Upper lobe of right lung (tissue), 1 donor: ENCODE data around the gene FLT3. TPM values are rescaled to one million over a fixed set of nuclear protein-coding genes. Genes with fewer than 3 reads are reported as not detected.

ENCODE experiments used
- ATAC-seq: fragments of 200-7000 bp; cut with Tn5 transposase; one replicate; pipeline ENCODE4 v1.9.1; 2020; ENCODE audit warnings: mild to moderate bottlenecking, moderate library complexity
- DNase-seq: peaks from one replicate; pipeline ENCODE4 v3.0.0-alpha.2; 2020
- H3K27ac ChIP-seq: fragments of 200-600 bp; one replicate; pipeline ENCODE4 v1.8.0; 2022
- H3K27me3 ChIP-seq: fragments of 200-600 bp; one replicate; pipeline ENCODE4 v1.8.0; 2022; ENCODE audit warnings: mild to moderate bottlenecking
- H3K36me3 ChIP-seq: fragments of 200-600 bp; one replicate; pipeline ENCODE4 v1.8.0; 2022
- H3K4me1 ChIP-seq: fragments of 200-600 bp; one replicate; pipeline ENCODE4 v1.8.0; 2022
- H3K4me3 ChIP-seq: fragments of 200-600 bp; one replicate; pipeline ENCODE4 v1.8.0; 2022; ENCODE audit warnings: mild to moderate bottlenecking
- H3K9me3 ChIP-seq: fragments of 200-600 bp; one replicate; pipeline ENCODE4 v1.8.0; 2022
- CTCF ChIP-seq: fragments of 200-600 bp; IDR thresholded peaks from one replicate; pipeline ENCODE4 v1.8.0; 2022; ENCODE audit warnings: antibody characterized with exemption
- intact Hi-C: fragments of 100-400 bp; cut with DNase I; formaldehyde crosslinking; loops from one replicate; pipeline ENCODE4 v1.11.0; 2022
- total RNA-seq: library from RNA; stranded (reverse); fragmentation: NEBNext Ultra II Directional; extraction: Animal tissue kit (Norgen Biotek cat#: 25700); gene quantifications from one replicate; pipeline ENCODE4 v1.2.1, GENCODE V29; 2021
- donor health status: DM: no; HTN: yes; CAD: no; lungs with severe emphysema.

FLT3 gene
- total RNA-seq, 1 donor from 2014 or later, result 1.1 TPM

GRCh38 chr13:27980280-27980998 lies 119.9 kb downstream of the FLT3 start:
- Histone ChIP-seq H3K9me3 (no peaks in the 10 kb centered on the region), H3K4me1 (no peaks in the 10 kb centered on the region), H3K4me3 (no peak overlapping the region), H3K36me3 (no peaks in the 10 kb centered on the region), H3K27ac (no peak overlapping the region), H3K27me3 (peaks cover 90% of the 10 kb centered on the region)
- DNase-seq, result peak; percentile 33
- no peak for TF ChIP-seq CTCF
- ATAC-seq, result no peak
- intact Hi-C loops, result loop anchor here (10.0 kb wide), 1 partner anchor 606 kb away; no protein-coding TSS in a partner anchor

GRCh38 chr13:27979765-27980279 lies 120.6 kb downstream of the FLT3 start:
- DNase-seq (peak; percentile 35), ATAC-seq (no peak)
- Histone ChIP-seq H3K27ac (no peak overlapping the region), H3K27me3 (peaks cover 93% of the 10 kb centered on the region), H3K9me3 (no peaks in the 10 kb centered on the region), H3K4me1 (no peaks in the 10 kb centered on the region), H3K36me3 (no peaks in the 10 kb centered on the region), H3K4me3 (no peak overlapping the region)
- TF ChIP-seq CTCF, result no peak
- intact Hi-C loops, result loop anchor here (10.0 kb wide), 2 partner anchors 155 to 605 kb away; no protein-coding TSS in a partner anchor

- Histone ChIP-seq H3K4me3 (no peak overlapping the region), H3K36me3 (no peaks in the 10 kb centered on the region), H3K9me3 (no peaks in the 10 kb centered on the region), H3K27me3 (peaks cover 99% of the 10 kb centered on the region), H3K4me1 (no peaks in the 10 kb centered on the region), H3K27ac (no peak overlapping the region)
- peak; percentile 16 for DNase-seq
- no peak for ATAC-seq
- intact Hi-C loops, result loop anchor here (10.0 kb wide), 1 partner anchor 154 kb away; no protein-coding TSS in a partner anchor
- no peak for TF ChIP-seq CTCF
These were observed 121.3 kb downstream of the FLT3 start for GRCh38 chr13:27979001-27979643.

GRCh38 chr13:27978301-27978968 lies 121.9 kb downstream of the FLT3 start:
- no peaks in the 10 kb centered on the region for H3K36me3 ChIP-seq
- H3K27ac ChIP-seq, result no peak overlapping the region
- no peaks in the 10 kb centered on the region for H3K4me1 ChIP-seq
- no peak overlapping the region for H3K4me3 ChIP-seq
- TF ChIP-seq CTCF, result no peak
- ATAC-seq, result no peak
- intact Hi-C loops, result loop anchor here (10.0 kb wide), 1 partner anchor 154 kb away; no protein-coding TSS in a partner anchor
- DNase-seq, result peak; percentile 58
- H3K27me3 ChIP-seq, result peaks cover 98% of the 10 kb centered on the region
- no peaks in the 10 kb centered on the region for H3K9me3 ChIP-seq

- Histone ChIP-seq H3K36me3 (no peaks in the 10 kb centered on the region), H3K9me3 (no peaks in the 10 kb centered on the region), H3K27me3 (peaks cover 98% of the 10 kb centered on the region), H3K27ac (no peak overlapping the region), H3K4me1 (no peaks in the 10 kb centered on the region), H3K4me3 (no peak overlapping the region)
- no peak for ATAC-seq
- TF ChIP-seq CTCF, result no peak
- DNase-seq, result peak; percentile 51
- intact Hi-C loops, result loop anchor here (10.0 kb wide), 1 partner anchor 153 kb away; no protein-coding TSS in a partner anchor
These were observed 122.7 kb downstream of the FLT3 start for GRCh38 chr13:27977476-27978300.
